GM12878 (cell line): Measurements from ENCODE around the gene TMCO1. TPM values are rescaled to one million over a fixed set of nuclear protein-coding genes. Genes with fewer than 3 reads are reported as not detected.

Experiments used
- ATAC-seq: fragments of 200-7000 bp; cut with Tn5 transposase; 3 replicates; pipeline ENCODE4 v1.9.1; 2020; ENCODE audit warnings: mild to moderate bottlenecking, moderate library complexity
- BruUV-seq: library from RNA; stranded (reverse); fragments of 400-500 nt; replicated peaks from 2 replicates; lab custom pipeline; 2021; lab: Mats Ljungman, UMichigan
- CTCF ChIA-PET: fragments of 300-600 bp; sonication (Branson Sonifier 250); formaldehyde crosslinking; extraction: SDS; loops from one replicate; lab custom pipeline; 2021; ENCODE audit warnings: inconsistent platforms; lab: Yijun Ruan, JAX
- POLR2A ChIA-PET: fragments of 350-600 bp; formaldehyde crosslinking; extraction: SDS; loops from one replicate; lab custom pipeline; 2021; ENCODE audit warnings: inconsistent platforms; lab: Charles Lee
- RAD21 ChIA-PET: fragments of 300-600 bp; sonication (Branson Sonifier 250); formaldehyde crosslinking; loops from one replicate; lab custom pipeline; 2023; ENCODE audit warnings: antibody characterized with exemption; ENCODE audit not compliant: unreplicated experiment; lab: Charles Lee
- SMC1A ChIA-PET: fragments of 300-600 bp; sonication (Branson Sonifier 250); formaldehyde crosslinking; loops from one replicate; lab custom pipeline; 2023; ENCODE audit not compliant: unreplicated experiment, uncharacterized antibody; lab: Charles Lee
- DNase-seq: peaks from one replicate; pipeline ENCODE4 v3.0.0-alpha.2; 2011; ENCODE audit warnings: low read depth, low spot score
- FAIRE-seq: peaks from 3 replicates; lab custom pipeline; 2011; peaks lifted over from hg19 to GRCh38; lab: Jason Lieb, UNC
- H2AFZ ChIP-seq: 2 replicates; pipeline ENCODE4 v1.6.0; 2011; ENCODE audit warnings: low read depth, low read length, control low read depth; ENCODE audit not compliant: control insufficient read depth
- H3K27ac ChIP-seq: 2 replicates; pipeline ENCODE4 v1.5.1; 2011; ENCODE audit warnings: control low read depth; ENCODE audit not compliant: control insufficient read depth, insufficient read depth
- H3K27me3 ChIP-seq, 2 experiments: replicated peaks in 1 of 2; 2 replicates each; pipeline versions ENCODE4 v1.6.0 to v1.6.1; 2011; ENCODE audit warnings: low read length in 1 of 2; ENCODE audit not compliant: control insufficient read depth in 2 of 2, insufficient read depth in 2 of 2
- H3K36me3 ChIP-seq, 2 experiments: 2 replicates each; pipeline ENCODE4 v1.5.1; 2011; ENCODE audit warnings: low read length in 1 of 2; ENCODE audit not compliant: control insufficient read depth in 2 of 2, insufficient read depth in 2 of 2
- H3K4me1 ChIP-seq: 2 replicates; pipeline ENCODE4 v1.6.1; 2011; ENCODE audit warnings: mild to moderate bottlenecking, low read length, moderate library complexity, mixed read lengths; ENCODE audit not compliant: control insufficient read depth, insufficient read depth
- H3K4me2 ChIP-seq: 2 replicates; pipeline ENCODE4 v1.6.0; 2011; ENCODE audit warnings: control low read depth; ENCODE audit not compliant: control insufficient read depth, insufficient read depth
- H3K4me3 ChIP-seq: fragments of 200-600 bp; sonication (generic); 2 replicates; pipeline ENCODE4 v1.5.1; 2016
- H3K79me2 ChIP-seq: 2 replicates; pipeline ENCODE4 v1.6.0; 2011; ENCODE audit warnings: low read length; ENCODE audit not compliant: control insufficient read depth, insufficient read depth
- H3K9ac ChIP-seq: 2 replicates; pipeline ENCODE4 v1.8.0; 2011; ENCODE audit warnings: low read length, control low read depth, mixed read lengths; ENCODE audit not compliant: control insufficient read depth, insufficient read depth
- H3K9me3 ChIP-seq: replicated peaks from 3 replicates; pipeline ENCODE4 v1.5.1; 2011; ENCODE audit warnings: mild to moderate bottlenecking, low read length; ENCODE audit not compliant: control insufficient read depth, insufficient read depth
- H4K20me1 ChIP-seq: 2 replicates; pipeline ENCODE4 v1.6.0; 2011; ENCODE audit not compliant: control insufficient read depth, insufficient read depth
- CBFB ChIP-seq: IDR thresholded peaks from 2 replicates; pipeline ENCODE4 v1.6.1; 2016; ENCODE audit warnings: antibody characterized with exemption, low read depth
- NFYA ChIP-seq: IDR thresholded peaks from 2 replicates; pipeline ENCODE4 v1.6.1; 2011; ENCODE audit warnings: low read depth, mild to moderate bottlenecking, low read length, improper control_type of control experiment, borderline replicate concordance
- POU2F2 ChIP-seq: IDR thresholded peaks from 3 replicates; pipeline ENCODE4 v1.6.1; 2011; ENCODE audit warnings: low read depth, mild to moderate bottlenecking, low read length, borderline replicate concordance
- ZNF274 ChIP-seq: IDR thresholded peaks from one replicate; pipeline ENCODE4 v1.8.0; 2011; ENCODE audit not compliant: insufficient read length, insufficient read depth
- WGBS: methylation state at CpG from one replicate; pipeline ENCODE4 v1.1.6; 2016; ENCODE audit warnings: low lambda C conversion rate; ENCODE audit not compliant: insufficient replicate concordance, insufficient coverage; ENCODE audit errors: missing lambda C conversion rate; 5-methylcytosine and 5-hydroxymethylcytosine counted together
- in situ Hi-C: fragments of 300-500 bp; cut with MboI; formaldehyde crosslinking; loops from 9 replicates; pipeline ENCODE4 v1.14.3; 2018; ENCODE audit warnings: mixed read lengths
- intact Hi-C: fragments of 100-400 bp; cut with micrococcal nuclease; formaldehyde crosslinking; loops from one replicate; pipeline ENCODE4 v1.14.2; 2022; ENCODE audit not compliant: unreplicated experiment
- polyA plus RNA-seq, 11 experiments: library from polyadenylated mRNA; depleted of rRNA in 4 of 11; unstranded in 6 of 11; stranded (reverse) in 5 of 11; fragments of >200 nt; fragmentation: Nextera tagmentation in 4 of 11; fragmentation: Illumina TruSeq in 1 of 11; extraction: Ambion mirVana in 4 of 11; extraction: Trizol in 1 of 11; gene quantifications; 1 replicate in 1 of 11; 2 replicates in 10 of 11; pipeline versions ENCODE4 v1.2.1 to v1.2.3, GENCODE V29; 2011 to 2016; ENCODE audit warnings: inconsistent platforms in 2 of 11, missing spikeins in 2 of 11, low read depth in 1 of 11
- total RNA-seq, 4 experiments: library from RNA; depleted of rRNA in 3 of 4; stranded (reverse); fragments of >200 nt in 3 of 4; fragmentation: Illumina TruSeq in 1 of 4; extraction: Trizol in 1 of 4; gene quantifications; 2 replicates each; pipeline versions ENCODE4 v1.2.1 to v1.2.3, GENCODE V29; 2013 to 2021
- TF ChIP-seq, protein P1 (sequence below): fragments of 450-650 bp; IDR thresholded peaks from 2 replicates; pipeline ENCODE4 v1.6.1; 2016; ENCODE audit warnings: mild to moderate bottlenecking
- TF ChIP-seq, protein P2 (sequence below): fragments of 150-350 bp; IDR thresholded peaks from 2 replicates; pipeline ENCODE4 v1.6.1; 2016; ENCODE audit warnings: low read depth, low read length

TMCO1 gene
- total and polyA plus RNA-seq, 10 of the 15 experiments (the other 5 are each of a cell fraction or from before 2014, with no cell fraction given) = 50.3 to 253 (median 126) TPM

DNA sequence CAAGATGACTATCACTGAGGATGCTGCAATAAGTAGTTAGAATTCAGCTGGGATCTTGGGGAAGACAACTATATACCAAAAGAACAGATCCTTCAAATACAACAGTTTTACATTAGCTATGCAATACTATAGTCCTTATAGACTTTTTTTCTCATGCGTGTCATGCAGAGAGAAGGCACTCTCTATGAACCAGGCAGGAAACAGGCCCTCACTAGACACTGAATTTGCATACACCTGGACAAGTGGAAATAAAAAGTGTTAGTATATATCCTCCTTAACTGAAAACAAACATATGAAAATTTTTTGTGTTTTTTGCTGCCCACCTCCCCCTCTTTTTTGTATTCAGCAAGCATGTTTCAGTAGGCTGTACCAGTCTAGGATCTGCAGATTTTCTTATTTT, 29.9 kb downstream of the TMCO1 start:
- peak; percentile 73 for ATAC-seq
- in situ Hi-C loops = no loop called here
- POLR2A ChIA-PET = interaction anchor here (0.6 kb wide), 1 partner anchor 17 kb away, joined by 3 read pairs; no protein-coding TSS in a partner anchor
- CTCF ChIA-PET = interaction anchor here (0.6 to 1.5 kb wide), 8 partner anchors 10 to 204 kb away, joined by 3 to 6 read pairs (median 3); partner anchors contain the start of gene ALDH9A1
- peak; percentile 41 for FAIRE-seq
- RAD21 ChIA-PET = interaction anchor here (1.7 kb wide), 1 partner anchor 30 kb away, joined by 4 read pairs; the partner anchor contains the start of gene TMCO1
- DNase-seq = no peak
- peaks cover 12% of the 10 kb centered on the region for H3K4me1 ChIP-seq
- intact Hi-C loops = no loop called here
- SMC1A ChIA-PET = interaction anchor here (1.0 to 1.8 kb wide), 4 partner anchors 18 to 175 kb away, joined by 3 to 5 read pairs (median 4); no protein-coding TSS in a partner anchor
- no TSS peak for BruUV-seq
- 0 out of 2 replicates have a peak, but pooled peaks cover 1% of the 10 kb centered on the region for H3K79me2 ChIP-seq
- TF ChIP-seq CBFB (no peak), NFYA (no peak), POU2F2 (peak; percentile 57; the same call in 1 of the 3 replicates), ZNF274 (no peak)
- TF ChIP-seq, protein P1, sequence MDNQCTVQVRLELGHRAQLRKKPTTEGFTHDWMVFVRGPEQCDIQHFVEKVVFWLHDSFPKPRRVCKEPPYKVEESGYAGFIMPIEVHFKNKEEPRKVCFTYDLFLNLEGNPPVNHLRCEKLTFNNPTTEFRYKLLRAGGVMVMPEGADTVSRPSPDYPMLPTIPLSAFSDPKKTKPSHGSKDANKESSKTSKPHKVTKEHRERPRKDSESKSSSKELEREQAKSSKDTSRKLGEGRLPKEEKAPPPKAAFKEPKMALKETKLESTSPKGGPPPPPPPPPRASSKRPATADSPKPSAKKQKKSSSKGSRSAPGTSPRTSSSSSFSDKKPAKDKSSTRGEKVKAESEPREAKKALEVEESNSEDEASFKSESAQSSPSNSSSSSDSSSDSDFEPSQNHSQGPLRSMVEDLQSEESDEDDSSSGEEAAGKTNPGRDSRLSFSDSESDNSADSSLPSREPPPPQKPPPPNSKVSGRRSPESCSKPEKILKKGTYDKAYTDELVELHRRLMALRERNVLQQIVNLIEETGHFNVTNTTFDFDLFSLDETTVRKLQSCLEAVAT = no peak
- TF ChIP-seq, protein P2, sequence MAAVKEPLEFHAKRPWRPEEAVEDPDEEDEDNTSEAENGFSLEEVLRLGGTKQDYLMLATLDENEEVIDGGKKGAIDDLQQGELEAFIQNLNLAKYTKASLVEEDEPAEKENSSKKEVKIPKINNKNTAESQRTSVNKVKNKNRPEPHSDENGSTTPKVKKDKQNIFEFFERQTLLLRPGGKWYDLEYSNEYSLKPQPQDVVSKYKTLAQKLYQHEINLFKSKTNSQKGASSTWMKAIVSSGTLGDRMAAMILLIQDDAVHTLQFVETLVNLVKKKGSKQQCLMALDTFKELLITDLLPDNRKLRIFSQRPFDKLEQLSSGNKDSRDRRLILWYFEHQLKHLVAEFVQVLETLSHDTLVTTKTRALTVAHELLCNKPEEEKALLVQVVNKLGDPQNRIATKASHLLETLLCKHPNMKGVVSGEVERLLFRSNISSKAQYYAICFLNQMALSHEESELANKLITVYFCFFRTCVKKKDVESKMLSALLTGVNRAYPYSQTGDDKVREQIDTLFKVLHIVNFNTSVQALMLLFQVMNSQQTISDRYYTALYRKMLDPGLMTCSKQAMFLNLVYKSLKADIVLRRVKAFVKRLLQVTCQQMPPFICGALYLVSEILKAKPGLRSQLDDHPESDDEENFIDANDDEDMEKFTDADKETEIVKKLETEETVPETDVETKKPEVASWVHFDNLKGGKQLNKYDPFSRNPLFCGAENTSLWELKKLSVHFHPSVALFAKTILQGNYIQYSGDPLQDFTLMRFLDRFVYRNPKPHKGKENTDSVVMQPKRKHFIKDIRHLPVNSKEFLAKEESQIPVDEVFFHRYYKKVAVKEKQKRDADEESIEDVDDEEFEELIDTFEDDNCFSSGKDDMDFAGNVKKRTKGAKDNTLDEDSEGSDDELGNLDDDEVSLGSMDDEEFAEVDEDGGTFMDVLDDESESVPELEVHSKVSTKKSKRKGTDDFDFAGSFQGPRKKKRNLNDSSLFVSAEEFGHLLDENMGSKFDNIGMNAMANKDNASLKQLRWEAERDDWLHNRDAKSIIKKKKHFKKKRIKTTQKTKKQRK = no peak
- no peak overlapping the region for H3K9ac ChIP-seq
- 0 out of 2 replicates have a peak overlapping the region, but pooled peaks have one; percentile 30 for H3K4me2 ChIP-seq
- H4K20me1 ChIP-seq = no peaks in the 10 kb centered on the region
- no peaks in the 10 kb centered on the region for H3K9me3 ChIP-seq
- 65% methylated on average over 1 of the region's 1 CpG for WGBS
- H3K27me3 ChIP-seq = no peaks in the 10 kb centered on the region
- H3K36me3 ChIP-seq = peaks cover 2 to 14% of the 10 kb centered on the region in 2 experiments; a peak in 3 of 4 replicates
- no peak overlapping the region for H3K4me3 ChIP-seq
- H2AFZ ChIP-seq = no peak overlapping the region
- H3K27ac ChIP-seq = no peak overlapping the region
